Hypothalamus (tissue), 51 donors: Measurements from ENCODE around the gene CAPN15.

Experiments used
- DNase-seq, 51 donors: peaks; one replicate each; lab custom pipeline; 2025; lab: John Stamatoyannopoulos, UW

The CAPN15 gene

GRCh38 chr16:524274-525040 lies 3.1 kb upstream of the CAPN15 start:
- peak in 1 of 51 donors; percentile 14 for DNase-seq

- no peak for DNase-seq
Observed at GRCh38 chr16:525123-525519, 2.4 kb upstream of the CAPN15 start.

- DNase-seq, result peak in 6 of 51 donors; percentile 14 to 56 (median 24)
Observed at GRCh38 chr16:525520-526180, 1.9 kb upstream of the CAPN15 start.

- peak in 7 of 51 donors; percentile 34 to 62 (median 51) for DNase-seq
Observed at GRCh38 chr16:526181-527014, 1.1 kb upstream of the CAPN15 start.

GRCh38 chr16:528111-529011 lies 849 bp downstream of the CAPN15 start:
- peak in 5 of 51 donors; percentile 5 to 38 (median 34) for DNase-seq

GRCh38 chr16:529012-529575 lies 1.6 kb downstream of the CAPN15 start:
- DNase-seq, result no peak

- DNase-seq, result no peak
Observed at GRCh38 chr16:530111-530817, 2.8 kb downstream of the CAPN15 start.

- no peak for DNase-seq
Observed at GRCh38 chr16:531494-532125, 4.1 kb downstream of the CAPN15 start.

- peak in 3 of 51 donors; percentile 17 to 38 (median 35) for DNase-seq
Observed at GRCh38 chr16:533391-534123, 6.0 kb downstream of the CAPN15 start.

- DNase-seq, result no peak
Observed at GRCh38 chr16:534135-534534, 6.6 kb downstream of the CAPN15 start.

GRCh38 chr16:534856-535445 lies 7.4 kb downstream of the CAPN15 start:
- DNase-seq, result no peak

GRCh38 chr16:535446-536405 lies 8.2 kb downstream of the CAPN15 start:
- DNase-seq, result no peak

GRCh38 chr16:536746-537145 lies 9.2 kb downstream of the CAPN15 start:
- DNase-seq, result no peak

GRCh38 chr16:537415-538335 lies 10.2 kb downstream of the CAPN15 start:
- DNase-seq, result no peak

- no peak for DNase-seq
Observed at GRCh38 chr16:539901-540530, 12.5 kb downstream of the CAPN15 start.
